ENCODE data around the gene FES. TPM values are rescaled to one million over a fixed set of nuclear protein-coding genes. Genes with fewer than 3 reads are reported as not detected.

FES gene
- total RNA-seq, 4 donors from 2014 or later, result 7.0 to 18.3 (median 14.0) TPM

- no peaks in the 10 kb centered on the region for H3K27me3 ChIP-seq
- in situ Hi-C loops (cut with MboI; ENCODE audit: low pct_ligation_motif_present in 1 of 4, low pct_unique_long_range_greater_than_20kb in 1 of 4, low sequenced_read_pairs in 3 of 4), result no loop called here
- H3K9me3 ChIP-seq, result no peaks in the 10 kb centered on the region
- intact Hi-C loops (cut with DNase I; ENCODE audit: low total_unique reads), result no loop called here
- H3K36me3 ChIP-seq, result peaks cover 0 to 25% (median 10%) of the 10 kb centered on the region in 4 donors
- no peak overlapping the region for H3K4me3 ChIP-seq
- H3K27ac ChIP-seq, result no peak overlapping the region
- no peak for DNase-seq
- TF ChIP-seq POLR2AphosphoS5 (IDR thresholded peaks at IDR 0.05) (no peak), CTCF (IDR thresholded peaks at IDR 0.05) (no peak), POLR2A (IDR thresholded peaks at IDR 0.05) (no peak), EP300 (IDR thresholded peaks at IDR 0.05; ENCODE audit: low read depth) (no peak)
- H3K4me1 ChIP-seq, result peaks cover 14 to 34% (median 24%) of the 10 kb centered on the region in 4 donors
- WGBS, 2 donors (ENCODE audit: low coverage in 1 of 2), result 80 to 82% methylated on average over 1 of the region's 1 CpG
These were observed 52.5 kb downstream of the FES start for GRCh38 chr15:90936823-90937222.

- Histone ChIP-seq H3K36me3 (peaks cover 0 to 38% (median 18%) of the 10 kb centered on the region in 4 donors), H3K27ac (no peak overlapping the region), H3K9me3 (no peaks in the 10 kb centered on the region), H3K27me3 (no peaks in the 10 kb centered on the region), H3K4me3 (no peak overlapping the region), H3K4me1 (peaks cover 14 to 28% (median 23%) of the 10 kb centered on the region in 4 donors)
- 93 to 100% methylated on average over 4 to 5 of the region's 5 CpGs for WGBS, 2 donors (ENCODE audit: low coverage in 1 of 2)
- DNase-seq, result no peak
- in situ Hi-C loops (cut with MboI; ENCODE audit: low pct_ligation_motif_present in 1 of 4, low pct_unique_long_range_greater_than_20kb in 1 of 4, low sequenced_read_pairs in 3 of 4) (no loop called here), intact Hi-C loops (cut with DNase I; ENCODE audit: low total_unique reads) (no loop called here)
- TF ChIP-seq CTCF (IDR thresholded peaks at IDR 0.05) (no peak), EP300 (IDR thresholded peaks at IDR 0.05; ENCODE audit: low read depth) (no peak), POLR2AphosphoS5 (IDR thresholded peaks at IDR 0.05) (no peak), POLR2A (IDR thresholded peaks at IDR 0.05) (no peak)
These were observed 54.0 kb downstream of the FES start for GRCh38 chr15:90938261-90938660.

- Histone ChIP-seq H3K27me3 (no peaks in the 10 kb centered on the region), H3K4me3 (no peak overlapping the region), H3K36me3 (peaks cover 0 to 52% (median 27%) of the 10 kb centered on the region in 4 donors), H3K4me1 (peaks cover 4 to 16% (median 12%) of the 10 kb centered on the region in 4 donors), H3K27ac (no peak overlapping the region), H3K9me3 (no peaks in the 10 kb centered on the region)
- intact Hi-C loops (cut with DNase I; ENCODE audit: low total_unique reads) (no loop called here), in situ Hi-C loops (cut with MboI; ENCODE audit: low pct_ligation_motif_present in 1 of 4, low pct_unique_long_range_greater_than_20kb in 1 of 4, low sequenced_read_pairs in 3 of 4) (no loop called here)
- WGBS, 2 donors (ENCODE audit: low coverage in 1 of 2), result 85% methylated on average over 7 of the region's 7 CpGs; no CpG with 5 or more reads in 1 of the 2 donors
- DNase-seq, result no peak
- no peak for TF ChIP-seq POLR2A (IDR thresholded peaks at IDR 0.05)
- TF ChIP-seq EP300 (IDR thresholded peaks at IDR 0.05; ENCODE audit: low read depth), result no peak
- no peak for TF ChIP-seq POLR2AphosphoS5 (IDR thresholded peaks at IDR 0.05)
- TF ChIP-seq CTCF (IDR thresholded peaks at IDR 0.05), result no peak
These were observed 55.5 kb downstream of the FES start for GRCh38 chr15:90939756-90940155.

GRCh38 chr15:90941038-90941437 lies 56.7 kb downstream of the FES start:
- H3K27me3 ChIP-seq, result no peaks in the 10 kb centered on the region
- H3K36me3 ChIP-seq, result peaks cover 0 to 58% (median 30%) of the 10 kb centered on the region in 4 donors
- in situ Hi-C loops (cut with MboI; ENCODE audit: low pct_ligation_motif_present in 1 of 4, low pct_unique_long_range_greater_than_20kb in 1 of 4, low sequenced_read_pairs in 3 of 4), result no loop called here
- H3K4me3 ChIP-seq, result no peak overlapping the region
- H3K9me3 ChIP-seq, result no peaks in the 10 kb centered on the region
- no peak for DNase-seq
- H3K27ac ChIP-seq, result no peak overlapping the region
- no peak for TF ChIP-seq POLR2A (IDR thresholded peaks at IDR 0.05)
- TF ChIP-seq CTCF (IDR thresholded peaks at IDR 0.05), result no peak
- no peak for TF ChIP-seq POLR2AphosphoS5 (IDR thresholded peaks at IDR 0.05)
- TF ChIP-seq EP300 (IDR thresholded peaks at IDR 0.05; ENCODE audit: low read depth), result no peak
- H3K4me1 ChIP-seq, result peaks cover 3 to 10% (median 7%) of the 10 kb centered on the region in 4 donors
- 98% methylated on average over 4 of the region's 4 CpGs; no CpG with 5 or more reads in 1 of the 2 donors for WGBS, 2 donors (ENCODE audit: low coverage in 1 of 2)
- intact Hi-C loops (cut with DNase I; ENCODE audit: low total_unique reads), result no loop called here

Data from transverse colon (tissue), 4 donors.